B cell (primary cell): Measurements from ENCODE around the gene PBLD. TPM values are rescaled to one million over a fixed set of nuclear protein-coding genes. Genes with fewer than 3 reads are reported as not detected.

Source experiments
- ATAC-seq: fragments of 200-7000 bp; cut with Tn5 transposase; one replicate; pipeline ENCODE4 v1.10.0; 2021; ENCODE audit warnings: low read depth, mild to moderate bottlenecking, moderate number of reproducible peaks, moderate library complexity
- CTCF ChIA-PET: fragments of 350-600 bp; sonication (Branson Sonifier 250); formaldehyde crosslinking; loops from one replicate; lab custom pipeline; 2021; ENCODE audit warnings: antibody characterized with exemption, inconsistent platforms; lab: Charles Lee
- POLR2A ChIA-PET: fragments of 350-600 bp; sonication (Branson Sonifier 250); formaldehyde crosslinking; loops from one replicate; lab custom pipeline; 2021; ENCODE audit warnings: antibody characterized with exemption; lab: Charles Lee
- DNase-seq: peaks from one replicate; pipeline ENCODE4 v3.0.0; 2013
- H2AFZ ChIP-seq: 2 replicates; pipeline ENCODE4 v1.6.1; 2012; ENCODE audit warnings: mild to moderate bottlenecking, low read depth, low read length; ENCODE audit not compliant: insufficient read depth, poor library complexity, severe bottlenecking
- H3K27ac ChIP-seq, 2 donors: 1 replicate in 1 of 2; 2 replicates in 1 of 2; pipeline ENCODE4 v1.5.1; 2012 to 2013; ENCODE audit warnings: low read length in 2 of 2, mild to moderate bottlenecking in 2 of 2, moderate library complexity in 1 of 2
- H3K27me3 ChIP-seq, 4 experiments: fragments of 200-600 bp in 1 of 4; sonication (generic) in 1 of 4; replicated peaks in 1 of 4; 1 replicate in 2 of 4; 2 replicates in 2 of 4; pipeline versions ENCODE4 v1.6.1 to v1.7.0; 2013 to 2016; ENCODE audit warnings: low read length in 3 of 4, mild to moderate bottlenecking in 2 of 4, mixed read lengths in 1 of 4, moderate library complexity in 1 of 4; ENCODE audit not compliant: insufficient read depth in 4 of 4, control insufficient read depth in 3 of 4; ENCODE audit errors: control extremely low read depth in 1 of 4
- H3K36me3 ChIP-seq, 2 experiments: replicated peaks in 1 of 2; 1 replicate in 1 of 2; 2 replicates in 1 of 2; pipeline versions ENCODE4 v1.6.1 to v1.7.1; 2013; ENCODE audit warnings: low read length in 1 of 2; ENCODE audit not compliant: insufficient read depth in 2 of 2, control insufficient read depth in 1 of 2; ENCODE audit errors: control extremely low read depth in 1 of 2, extremely low read depth in 1 of 2
- H3K4me1 ChIP-seq, 2 donors: fragments of 200-600 bp in 1 of 2; sonication (generic) in 1 of 2; 1 replicate in 1 of 2; 2 replicates in 1 of 2; pipeline versions ENCODE4 v1.5.1 to v1.6.1; 2013 to 2017; ENCODE audit warnings: low read length in 2 of 2; ENCODE audit not compliant: control insufficient read depth in 2 of 2, insufficient read depth in 2 of 2
- H3K4me2 ChIP-seq: replicated peaks from 2 replicates; pipeline ENCODE3; 2012; ENCODE audit warnings: mild to moderate bottlenecking, low read depth, low read length; ENCODE audit not compliant: poor library complexity, severe bottlenecking
- H3K4me3 ChIP-seq, 5 experiments: fragments of 200-600 bp in 1 of 5; sonication (generic) in 1 of 5; 1 replicate in 3 of 5; 2 replicates in 2 of 5; pipeline versions ENCODE4 v1.5.1 to v1.7.0; 2011 to 2016; ENCODE audit warnings: low read length in 4 of 5, mild to moderate bottlenecking in 4 of 5, low read depth in 2 of 5, control low read depth in 1 of 5, moderate library complexity in 1 of 5; ENCODE audit not compliant: insufficient read depth in 1 of 5; ENCODE audit errors: control extremely low read depth in 1 of 5, extremely low read depth in 1 of 5
- H3K79me2 ChIP-seq: fragments of 200-600 bp; sonication (generic); one replicate; pipeline ENCODE4 v1.6.0; 2016; ENCODE audit warnings: low read length; ENCODE audit not compliant: control insufficient read depth, insufficient read depth
- H3K9ac ChIP-seq: fragments of 200-600 bp; sonication (generic); 2 replicates; pipeline ENCODE4 v1.6.1; 2017; ENCODE audit warnings: mild to moderate bottlenecking, low read length, moderate library complexity
- H3K9me3 ChIP-seq, 3 donors: one replicate each; pipeline versions ENCODE4 v1.6.1 to v1.7.1; 2013; ENCODE audit warnings: low read length in 2 of 3; ENCODE audit not compliant: control insufficient read depth in 2 of 3, insufficient read depth in 1 of 3; ENCODE audit errors: control extremely low read depth in 1 of 3
- H4K20me1 ChIP-seq: 2 replicates; pipeline ENCODE4 v1.6.0; 2012; ENCODE audit warnings: mild to moderate bottlenecking, low read length; ENCODE audit not compliant: insufficient read depth, control insufficient read depth, poor library complexity, severe bottlenecking
- H3K27ac Mint-ChIP-seq: one replicate; pipeline ENCODE4 v1.8.0; 2021; ENCODE audit warnings: mixed read lengths
- H3K27me3 Mint-ChIP-seq: one replicate; pipeline ENCODE4 v1.8.0; 2021; ENCODE audit warnings: mixed read lengths
- H3K4me1 Mint-ChIP-seq: one replicate; pipeline ENCODE4 v1.8.0; 2021; ENCODE audit warnings: mixed read lengths
- H3K4me3 Mint-ChIP-seq: one replicate; pipeline ENCODE4 v1.8.0; 2021; ENCODE audit warnings: mixed read lengths
- H3K9me3 Mint-ChIP-seq: one replicate; pipeline ENCODE4 v1.8.0; 2022; ENCODE audit warnings: mixed read lengths; ENCODE audit not compliant: insufficient read depth
- EZH2 ChIP-seq: IDR thresholded peaks from 2 replicates; pipeline ENCODE4 v1.6.1; 2012; ENCODE audit warnings: borderline replicate concordance, low read depth, mild to moderate bottlenecking, moderate library complexity, low read length; ENCODE audit not compliant: insufficient read depth, poor library complexity, severe bottlenecking
- WGBS: methylation state at CpG from one replicate; pipeline ENCODE4 v1.1.5; 2013; ENCODE audit warnings: missing lambda C conversion rate; ENCODE audit not compliant: insufficient coverage; 5-methylcytosine and 5-hydroxymethylcytosine counted together
- intact Hi-C: fragments of 100-400 bp; cut with micrococcal nuclease; formaldehyde crosslinking; loops from one replicate; pipeline ENCODE4 v1.10.0; 2022
- polyA plus RNA-seq: library from polyadenylated mRNA; depleted of rRNA; stranded (reverse); fragments of >200 nt; gene quantifications from 2 replicates; pipeline ENCODE4 v1.2.3, GENCODE V29; 2012
- total RNA-seq, 2 donors: library from RNA; stranded (reverse); fragments of 120-200 nt in 1 of 2; gene quantifications; 1 replicate in 1 of 2; 2 replicates in 1 of 2; pipeline versions ENCODE4 v1.2.3 to v1.2.4, GENCODE V29; 2013 to 2022
- TF ChIP-seq, protein P1 (sequence below): fragments of 200-600 bp; IDR thresholded peaks from one replicate; pipeline ENCODE4 v1.8.0; 2022; ENCODE audit warnings: antibody characterized with exemption, mild to moderate bottlenecking

Gene PBLD
- total and polyA plus RNA-seq, 2 donors (not counting 1 experiment from before 2014, with no cell fraction given), result 0.40 to 4.7 TPM

DNA sequence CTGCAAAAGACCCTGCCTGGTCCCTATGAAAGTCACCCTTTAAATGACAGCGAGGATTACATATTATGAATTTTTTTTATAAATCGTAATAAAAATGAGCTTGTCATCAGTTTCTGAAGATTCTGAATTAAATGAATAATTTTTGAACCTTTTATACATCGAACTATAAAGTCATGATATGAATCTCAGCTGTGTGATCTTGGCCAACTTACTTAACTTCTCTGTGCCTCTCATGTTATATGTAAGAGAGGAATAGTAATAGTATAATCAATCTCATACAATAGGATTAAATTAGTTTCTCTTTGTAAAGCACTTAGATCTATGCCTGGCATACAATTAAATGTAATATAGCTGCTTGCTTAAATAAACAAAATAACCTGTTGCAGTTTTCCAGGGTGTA is 95.6 kb downstream of the PBLD start:
- Histone ChIP-seq H2AFZ (no peak overlapping the region), H3K4me2 (no peak overlapping the region), H3K9me3 (no peaks in the 10 kb centered on the region), H3K36me3 (no peaks in the 10 kb centered on the region), H3K27me3 (peaks cover 0 to 8% (median 7%) of the 10 kb centered on the region in 4 experiments), H3K79me2 (no peaks in the 10 kb centered on the region), H3K27ac (no peak overlapping the region), H3K4me1 (no peaks in the 10 kb centered on the region), H3K4me3 (no peak overlapping the region), H4K20me1 (no peaks in the 10 kb centered on the region), H3K9ac (no peak overlapping the region)
- ChIA-PET POLR2A (no interaction called here), CTCF (interaction anchor here (1.1 to 1.5 kb wide), 2 partner anchors 10 to 64 kb away, joined by 3 read pairs; no protein-coding TSS in a partner anchor)
- no peak for TF ChIP-seq EZH2
- TF ChIP-seq, protein P1, sequence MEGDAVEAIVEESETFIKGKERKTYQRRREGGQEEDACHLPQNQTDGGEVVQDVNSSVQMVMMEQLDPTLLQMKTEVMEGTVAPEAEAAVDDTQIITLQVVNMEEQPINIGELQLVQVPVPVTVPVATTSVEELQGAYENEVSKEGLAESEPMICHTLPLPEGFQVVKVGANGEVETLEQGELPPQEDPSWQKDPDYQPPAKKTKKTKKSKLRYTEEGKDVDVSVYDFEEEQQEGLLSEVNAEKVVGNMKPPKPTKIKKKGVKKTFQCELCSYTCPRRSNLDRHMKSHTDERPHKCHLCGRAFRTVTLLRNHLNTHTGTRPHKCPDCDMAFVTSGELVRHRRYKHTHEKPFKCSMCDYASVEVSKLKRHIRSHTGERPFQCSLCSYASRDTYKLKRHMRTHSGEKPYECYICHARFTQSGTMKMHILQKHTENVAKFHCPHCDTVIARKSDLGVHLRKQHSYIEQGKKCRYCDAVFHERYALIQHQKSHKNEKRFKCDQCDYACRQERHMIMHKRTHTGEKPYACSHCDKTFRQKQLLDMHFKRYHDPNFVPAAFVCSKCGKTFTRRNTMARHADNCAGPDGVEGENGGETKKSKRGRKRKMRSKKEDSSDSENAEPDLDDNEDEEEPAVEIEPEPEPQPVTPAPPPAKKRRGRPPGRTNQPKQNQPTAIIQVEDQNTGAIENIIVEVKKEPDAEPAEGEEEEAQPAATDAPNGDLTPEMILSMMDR, result no peak
- Mint-ChIP-seq H3K4me3 (no peak overlapping the region), H3K9me3 (no peaks in the 10 kb centered on the region), H3K4me1 (peaks cover under 1% of the 10 kb centered on the region), H3K27me3 (peaks cover 15% of the 10 kb centered on the region), H3K27ac (no peak overlapping the region)
- no peak for ATAC-seq
- DNase-seq, result no peak
- whole genome bisulfite sequencing, result 90% methylated on average over 2 of the region's 3 CpGs
- intact Hi-C loops, result no loop called here

DNA sequence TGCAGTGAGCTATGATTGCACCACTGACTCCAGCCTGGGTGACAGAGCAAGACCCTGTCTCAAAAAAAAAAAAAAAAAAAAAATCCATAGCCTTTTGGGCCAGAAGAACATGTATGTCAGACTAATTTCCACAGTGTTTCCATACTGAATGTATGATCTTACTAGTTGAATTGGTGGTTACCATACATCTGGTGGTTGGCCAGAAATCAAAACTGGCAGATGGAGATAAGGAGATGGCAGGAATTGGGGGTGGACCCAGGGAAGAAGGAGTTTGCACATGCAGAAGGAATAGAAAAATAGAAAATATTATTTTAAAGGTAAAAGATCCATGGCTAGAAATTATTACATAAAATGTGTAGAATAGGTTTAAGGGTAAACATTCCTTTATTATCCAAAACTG is 97.1 kb downstream of the PBLD start:
- no peak for ATAC-seq
- Histone ChIP-seq H3K9me3 (no peaks in the 10 kb centered on the region), H3K27ac (no peak overlapping the region), H2AFZ (no peak overlapping the region), H4K20me1 (no peaks in the 10 kb centered on the region), H3K79me2 (no peaks in the 10 kb centered on the region), H3K4me2 (no peak overlapping the region), H3K27me3 (peaks cover 0 to 21% (median 17%) of the 10 kb centered on the region in 4 experiments), H3K4me3 (no peak overlapping the region), H3K36me3 (no peaks in the 10 kb centered on the region), H3K9ac (no peak overlapping the region), H3K4me1 (peaks cover 10 to 12% of the 10 kb centered on the region in 2 donors)
- H3K4me3 Mint-ChIP-seq, result no peak overlapping the region
- peaks cover 25% of the 10 kb centered on the region for H3K27me3 Mint-ChIP-seq
- CTCF ChIA-PET, result interaction anchor here (0.6 kb wide), 1 partner anchor 381 kb away, joined by 3 read pairs; no protein-coding TSS in a partner anchor
- intact Hi-C loops, result no loop called here
- no peak overlapping the region for H3K27ac Mint-ChIP-seq
- H3K4me1 Mint-ChIP-seq, result peaks cover 8% of the 10 kb centered on the region
- POLR2A ChIA-PET, result no interaction called here
- no peaks in the 10 kb centered on the region for H3K9me3 Mint-ChIP-seq
- no peak for DNase-seq
- no peak for TF ChIP-seq EZH2
- TF ChIP-seq, protein P1, result no peak
